ENCODE data around the gene VWA3A. TPM values are rescaled to one million over a fixed set of nuclear protein-coding genes. Genes with fewer than 3 reads are reported as not detected.
A peak's percentile ranks its signal among the peaks of the same experiment; 100 is the strongest.
"Not testable (repeated sequence)": the region's sequence is repeated elsewhere in the genome, so short reads cannot be mapped to it uniquely, and the experiment has no call there.

VWA3A gene
- total and polyA plus RNA-seq, 3 experiments from 2014 or later, result 0.04 to 0.16 TPM; not detected in 1

DNA sequence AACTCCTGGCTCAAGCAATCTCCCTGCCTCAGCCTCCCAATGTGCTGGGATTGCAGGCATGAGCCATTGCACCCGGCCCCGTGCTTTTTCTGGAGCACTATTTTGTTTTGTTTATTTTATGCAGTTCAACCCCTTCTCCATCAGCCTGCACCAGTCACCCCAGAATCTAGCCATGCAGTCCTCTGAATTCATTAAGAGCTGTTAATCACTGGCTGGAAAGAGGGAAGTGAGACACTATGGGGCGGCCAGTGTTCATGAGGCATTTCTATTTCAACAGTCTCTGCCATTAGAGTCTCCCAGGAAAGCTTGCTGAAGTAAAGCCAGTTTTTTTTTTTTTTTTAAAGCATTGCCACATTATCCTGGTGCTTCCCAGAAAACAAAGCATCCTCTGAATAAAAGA, 1.7 kb downstream of the VWA3A start:
- no peak overlapping the region for H3K4me3 Mint-ChIP-seq
- Histone ChIP-seq H3K27me3 (ENCODE audit: insufficient read depth, low read length, poor library complexity, severe bottlenecking) (no peaks in the 10 kb centered on the region), H3K9me3 (ENCODE audit: low read length) (no peaks in the 10 kb centered on the region), H3K27ac (ENCODE audit: low read depth, low read length) (no peak overlapping the region), H3K4me1 (ENCODE audit: insufficient read depth, low read length) (no peaks in the 10 kb centered on the region), H3K36me3 (ENCODE audit: insufficient read depth, low read length) (no peaks in the 10 kb centered on the region), H3K4me3 (ENCODE audit: low read length) (no peak overlapping the region)
- H3K9me3 Mint-ChIP-seq, result no peaks in the 10 kb centered on the region
- no peak overlapping the region for H3K27ac Mint-ChIP-seq
- peaks cover 2% of the 10 kb centered on the region in 3 donors for H3K4me1 Mint-ChIP-seq
- ChIA-PET POLR2A (no interaction called here), CTCF (interaction anchor here (1.7 kb wide), 1 partner anchor 16 kb away, joined by 4 read pairs; no protein-coding TSS in a partner anchor)
- no peak for DNase-seq
- H3K36me3 Mint-ChIP-seq, result no peaks in the 10 kb centered on the region
- H3K27me3 Mint-ChIP-seq, result peaks cover 7 to 27% of the 10 kb centered on the region in 2 donors

DNA sequence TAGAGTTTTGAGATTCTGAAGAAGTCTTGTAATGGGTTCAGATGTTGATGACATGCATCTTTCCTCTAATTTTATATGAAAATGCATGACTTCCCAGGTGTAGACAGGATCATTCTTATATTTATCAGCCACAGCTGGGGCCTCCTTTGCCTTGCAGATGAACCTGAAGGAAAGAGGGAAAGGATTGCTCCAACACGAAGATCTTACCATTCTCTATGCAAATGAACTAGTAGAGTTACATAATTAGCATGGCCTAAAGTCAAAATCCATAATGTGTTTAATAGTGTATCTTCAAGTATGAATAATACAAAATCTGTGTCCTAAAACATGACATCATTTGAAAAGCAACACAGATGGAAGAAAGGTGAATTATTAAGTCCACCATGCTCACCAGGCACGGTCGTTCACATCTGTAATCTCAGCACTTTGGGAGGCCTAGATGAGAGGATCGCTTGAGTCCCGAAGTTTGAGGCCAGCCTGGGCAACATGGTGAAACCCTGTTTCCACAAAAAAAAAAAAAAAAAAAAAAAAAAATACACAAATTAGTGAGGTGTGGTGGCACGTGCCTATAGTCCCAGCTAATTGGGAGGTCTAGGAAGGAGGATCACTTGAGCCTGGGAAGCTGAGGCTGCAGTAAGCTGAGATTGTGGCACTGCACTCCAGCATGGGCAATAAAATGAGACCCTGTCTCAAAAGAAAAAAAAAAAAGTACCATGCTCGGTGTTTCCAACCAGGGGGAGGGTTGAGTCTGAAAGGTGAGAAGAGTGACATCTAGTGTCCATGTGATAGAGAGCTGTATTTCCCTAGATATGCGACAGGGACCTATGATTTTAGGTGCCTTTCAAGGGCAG, 6.3 kb downstream of the VWA3A start:
- no peak overlapping the region for H3K4me3 ChIP-seq (ENCODE audit: low read length)
- H3K4me1 ChIP-seq (ENCODE audit: insufficient read depth, low read length), result no peaks in the 10 kb centered on the region
- no peaks in the 10 kb centered on the region for H3K9me3 Mint-ChIP-seq
- no peak overlapping the region for H3K27ac ChIP-seq (ENCODE audit: low read depth, low read length)
- ChIA-PET CTCF (interaction anchor here (0.7 to 1.7 kb wide), 8 partner anchors 8 to 441 kb away, joined by 3 to 7 read pairs (median 4); no protein-coding TSS in a partner anchor), POLR2A (interaction anchor here (0.6 kb wide), 1 partner anchor 91 kb away, joined by 4 read pairs; the partner anchor contains the start of gene MOSMO)
- no peaks in the 10 kb centered on the region for H3K27me3 ChIP-seq (ENCODE audit: insufficient read depth, low read length, poor library complexity, severe bottlenecking)
- no peaks in the 10 kb centered on the region for H3K9me3 ChIP-seq (ENCODE audit: low read length)
- peak overlapping the region in 1 of 8 donors; percentile 57 for H3K27ac Mint-ChIP-seq
- H3K27me3 Mint-ChIP-seq, result peaks cover 8 to 27% of the 10 kb centered on the region in 2 donors
- peaks cover 2 to 8% (median 6%) of the 10 kb centered on the region in 3 donors for H3K4me1 Mint-ChIP-seq
- no peaks in the 10 kb centered on the region for H3K36me3 ChIP-seq (ENCODE audit: insufficient read depth, low read length)
- DNase-seq, result peak in 2 of 5 donors; percentile 18 to 36
- H3K4me3 Mint-ChIP-seq, result peak overlapping the region in 3 of 7 donors; percentile 22 to 43 (median 36)
- H3K36me3 Mint-ChIP-seq, result no peaks in the 10 kb centered on the region

DNA sequence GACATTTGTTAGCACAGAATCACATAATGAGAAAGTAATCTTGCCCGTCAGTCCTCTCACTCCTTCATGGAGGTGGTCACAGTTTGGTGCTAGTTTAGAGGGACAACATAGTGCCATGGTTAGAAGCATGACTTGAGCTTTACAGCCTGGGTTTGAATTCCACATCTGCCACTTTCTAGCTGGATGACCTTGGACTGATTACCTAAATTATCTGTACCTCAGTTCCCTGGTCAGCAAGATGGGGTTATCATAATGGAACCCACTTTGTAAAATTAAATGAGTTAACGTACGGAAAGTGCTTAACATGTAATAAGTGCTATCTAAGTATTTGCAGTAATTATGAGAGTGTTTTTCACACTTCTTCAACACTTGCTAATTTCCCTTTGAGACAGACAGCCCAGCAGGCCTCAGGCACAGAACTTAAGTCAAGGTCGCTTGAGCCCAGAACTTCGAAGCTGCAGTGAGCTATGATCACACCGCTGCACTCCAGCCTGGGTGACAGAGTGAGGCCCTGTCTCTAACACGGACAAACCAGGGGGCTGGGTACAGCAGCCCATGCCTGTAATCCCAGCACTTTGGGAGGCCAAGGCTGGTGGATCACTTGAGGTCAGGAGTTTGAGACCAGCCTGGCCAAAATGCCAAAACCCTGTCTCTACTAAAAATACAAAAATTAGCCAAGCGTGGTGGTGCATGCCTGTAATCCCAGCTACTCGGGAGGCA, 7.1 kb downstream of the VWA3A start:
- no peak for DNase-seq
- no peaks in the 10 kb centered on the region for H3K36me3 ChIP-seq (ENCODE audit: insufficient read depth, low read length)
- Mint-ChIP-seq H3K27ac (no peak overlapping the region), H3K9me3 (no peaks in the 10 kb centered on the region), H3K4me3 (peak overlapping the region in 1 of 7 donors; percentile 36), H3K27me3 (peaks cover 8 to 27% of the 10 kb centered on the region in 2 donors), H3K4me1 (peaks cover 2 to 8% (median 6%) of the 10 kb centered on the region in 3 donors), H3K36me3 (no peaks in the 10 kb centered on the region)
- CTCF ChIA-PET, result interaction anchor here (0.7 to 1.7 kb wide), 8 partner anchors 8 to 442 kb away, joined by 3 to 7 read pairs (median 4); no protein-coding TSS in a partner anchor
- H3K27ac ChIP-seq (ENCODE audit: low read depth, low read length), result no peak overlapping the region
- no peak overlapping the region for H3K4me3 ChIP-seq (ENCODE audit: low read length)
- no peaks in the 10 kb centered on the region for H3K9me3 ChIP-seq (ENCODE audit: low read length)
- H3K4me1 ChIP-seq (ENCODE audit: insufficient read depth, low read length), result no peaks in the 10 kb centered on the region
- POLR2A ChIA-PET, result no interaction called here
- H3K27me3 ChIP-seq (ENCODE audit: insufficient read depth, low read length, poor library complexity, severe bottlenecking), result no peaks in the 10 kb centered on the region

DNA sequence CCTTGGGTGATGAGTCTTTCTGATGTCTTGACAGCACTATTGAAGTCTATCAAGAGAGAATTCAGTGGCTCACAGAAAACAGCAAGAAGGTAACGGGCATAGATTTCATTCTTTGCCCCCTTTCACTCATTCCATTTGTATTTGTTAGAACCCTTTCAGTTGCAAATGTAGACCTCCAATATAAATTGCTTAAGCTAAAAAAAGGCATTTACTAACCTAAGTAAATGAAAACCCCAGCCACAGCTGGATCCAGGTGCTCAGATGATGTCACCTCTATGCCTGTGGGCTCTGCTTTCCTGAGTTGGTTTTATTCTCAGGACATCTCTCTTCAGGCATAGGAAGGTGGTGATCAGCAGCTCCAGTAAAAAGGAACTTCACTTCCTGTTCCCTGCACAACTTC, 11.1 kb downstream of the VWA3A start:
- Histone ChIP-seq H3K27me3 (ENCODE audit: insufficient read depth, low read length, poor library complexity, severe bottlenecking) (no peaks in the 10 kb centered on the region), H3K27ac (ENCODE audit: low read depth, low read length) (no peak overlapping the region), H3K4me3 (ENCODE audit: low read length) (no peak overlapping the region), H3K9me3 (ENCODE audit: low read length) (no peaks in the 10 kb centered on the region), H3K4me1 (ENCODE audit: insufficient read depth, low read length) (no peaks in the 10 kb centered on the region), H3K36me3 (ENCODE audit: insufficient read depth, low read length) (no peaks in the 10 kb centered on the region)
- Mint-ChIP-seq H3K36me3 (no peaks in the 10 kb centered on the region), H3K27ac (no peak overlapping the region), H3K9me3 (no peaks in the 10 kb centered on the region), H3K4me3 (no peak overlapping the region), H3K27me3 (peaks cover 2 to 3% of the 10 kb centered on the region in 2 donors), H3K4me1 (peaks cover 5 to 11% (median 8%) of the 10 kb centered on the region in 3 donors)
- POLR2A ChIA-PET, result no interaction called here
- DNase-seq, result no peak
- CTCF ChIA-PET, result interaction anchor here (1.1 to 2.9 kb wide), 2 partner anchors 12 to 25 kb away, joined by 3 to 13 read pairs; no protein-coding TSS in a partner anchor

DNA sequence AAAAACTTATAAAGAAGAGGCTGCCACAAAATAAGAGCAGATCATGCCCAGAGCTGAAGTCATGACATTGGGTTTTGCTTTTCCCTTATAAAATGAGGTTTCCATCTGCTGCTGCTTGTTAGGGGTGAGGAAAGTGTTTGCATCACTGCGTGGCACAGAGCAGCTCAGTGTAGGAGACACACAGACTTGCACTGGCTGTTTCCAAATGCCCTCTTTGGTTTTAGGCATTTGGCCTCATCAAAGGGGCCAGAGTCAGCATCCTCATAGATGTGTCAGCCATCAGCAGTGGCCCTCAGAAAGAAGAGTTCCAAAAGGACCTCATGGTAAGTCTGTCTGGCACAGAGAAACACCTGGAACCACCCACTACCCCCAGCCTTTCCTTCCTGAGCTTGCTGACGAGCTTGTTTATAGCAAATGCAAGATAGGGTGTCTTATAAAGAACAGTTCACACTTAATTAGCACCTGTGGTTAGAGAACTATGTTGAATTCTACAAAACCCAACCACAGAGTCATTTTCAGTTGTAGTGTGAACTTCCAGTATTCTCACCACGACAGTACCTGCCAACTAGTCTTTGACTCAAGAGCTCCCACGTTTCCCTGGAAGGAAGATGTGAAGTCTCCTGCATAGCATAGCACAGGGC, 17.0 kb downstream of the VWA3A start:
- no peaks in the 10 kb centered on the region for H3K36me3 ChIP-seq (ENCODE audit: insufficient read depth, low read length)
- DNase-seq, result peak in 1 of 5 donors; percentile 28
- H3K36me3 Mint-ChIP-seq, result no peaks in the 10 kb centered on the region
- H3K27me3 Mint-ChIP-seq, result peaks cover 0 to 4% of the 10 kb centered on the region in 2 donors
- no peaks in the 10 kb centered on the region for H3K9me3 Mint-ChIP-seq
- POLR2A ChIA-PET, result interaction anchor here (0.6 to 0.9 kb wide), 2 partner anchors 79 to 87 kb away, joined by 3 to 5 read pairs; no protein-coding TSS in a partner anchor
- H3K4me1 ChIP-seq (ENCODE audit: insufficient read depth, low read length), result no peaks in the 10 kb centered on the region
- CTCF ChIA-PET, result interaction anchor here (0.7 to 1.3 kb wide), 2 partner anchors 79 to 119 kb away, joined by 3 read pairs; no protein-coding TSS in a partner anchor
- no peak overlapping the region for H3K4me3 Mint-ChIP-seq
- H3K27me3 ChIP-seq (ENCODE audit: insufficient read depth, low read length, poor library complexity, severe bottlenecking), result no peaks in the 10 kb centered on the region
- no peak overlapping the region for H3K4me3 ChIP-seq (ENCODE audit: low read length)
- H3K27ac ChIP-seq (ENCODE audit: low read depth, low read length), result no peak overlapping the region
- H3K4me1 Mint-ChIP-seq, result peaks cover 13 to 18% (median 14%) of the 10 kb centered on the region in 3 donors
- H3K9me3 ChIP-seq (ENCODE audit: low read length), result no peaks in the 10 kb centered on the region
- H3K27ac Mint-ChIP-seq, result peak overlapping the region in 7 of 8 donors; percentile 10 to 84 (median 64)

DNA sequence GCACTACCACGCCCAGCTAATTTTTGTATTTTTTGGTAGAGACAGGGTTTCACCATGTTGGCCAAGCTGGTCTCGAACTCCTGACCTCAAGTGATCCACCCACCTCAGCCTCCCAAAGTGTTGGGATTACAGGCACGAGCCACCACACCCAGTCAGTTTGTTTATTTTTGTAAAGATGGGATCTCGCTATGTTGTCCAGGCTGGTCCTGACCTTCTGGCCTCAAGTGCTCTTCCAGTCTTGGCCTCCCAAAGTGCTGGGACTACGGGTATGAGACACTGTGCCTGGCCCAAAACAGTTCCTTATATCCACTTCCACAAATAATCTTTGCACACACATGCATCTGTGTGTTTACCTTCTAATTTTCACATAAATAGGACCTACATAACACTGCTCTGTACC, 19.3 kb downstream of the VWA3A start:
- H3K9me3 ChIP-seq (ENCODE audit: low read length); H3K27ac Mint-ChIP-seq; H3K27me3 ChIP-seq (ENCODE audit: insufficient read depth, low read length, poor library complexity, severe bottlenecking); H3K36me3 Mint-ChIP-seq; H3K9me3 Mint-ChIP-seq; H3K4me1 ChIP-seq (ENCODE audit: insufficient read depth, low read length); H3K27me3 Mint-ChIP-seq; DNase-seq; H3K4me3 Mint-ChIP-seq; H3K36me3 ChIP-seq (ENCODE audit: insufficient read depth, low read length); POLR2A ChIA-PET; H3K27ac ChIP-seq (ENCODE audit: low read depth, low read length); H3K4me3 ChIP-seq (ENCODE audit: low read length): not testable (repeated sequence)
- peaks cover 13 to 18% (median 14%) of the 10 kb centered on the region in 3 donors for H3K4me1 Mint-ChIP-seq
- CTCF ChIA-PET, result interaction anchor here (1.3 kb wide), 1 partner anchor 12 kb away, joined by 4 read pairs; no protein-coding TSS in a partner anchor

DNA sequence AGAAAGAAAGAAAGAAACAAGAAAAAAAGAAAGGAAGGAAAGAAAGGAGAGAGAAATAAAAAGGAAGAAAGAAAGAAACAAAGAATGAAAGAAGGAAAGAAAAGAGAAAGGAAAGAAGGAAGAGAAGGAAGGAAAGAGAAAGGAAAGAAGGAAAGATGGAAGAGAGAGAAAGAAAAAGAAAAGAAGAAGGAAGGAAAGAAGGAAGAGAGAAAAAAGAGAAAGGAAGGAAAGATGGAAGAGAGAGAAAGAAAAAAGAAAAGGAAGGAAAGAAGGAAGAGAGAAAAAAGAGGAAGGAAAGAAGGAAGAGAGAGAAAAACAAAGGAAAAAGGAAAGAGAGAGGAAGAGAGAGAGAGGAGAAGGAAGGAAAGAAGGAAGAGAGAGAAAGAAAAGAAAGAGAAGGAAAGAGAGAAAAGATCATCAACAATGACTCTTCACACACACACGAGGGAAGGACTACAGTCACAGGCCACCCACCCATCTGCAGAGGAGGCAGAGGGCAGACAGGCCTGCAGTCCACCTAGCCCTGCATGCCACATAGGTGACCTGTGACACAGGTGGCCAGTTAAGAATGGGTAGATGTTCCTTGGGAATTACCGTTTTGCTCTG, 23.9 kb downstream of the VWA3A start:
- peak overlapping the region in 3 of 8 donors; percentile 16 to 52 (median 44) for H3K27ac Mint-ChIP-seq
- no peaks in the 10 kb centered on the region for H3K4me1 ChIP-seq (ENCODE audit: insufficient read depth, low read length)
- H3K27me3 Mint-ChIP-seq, result peaks cover 0 to 5% of the 10 kb centered on the region in 2 donors
- H3K4me3 ChIP-seq (ENCODE audit: low read length), result no peak overlapping the region
- no peaks in the 10 kb centered on the region for H3K27me3 ChIP-seq (ENCODE audit: insufficient read depth, low read length, poor library complexity, severe bottlenecking)
- H3K36me3 ChIP-seq (ENCODE audit: insufficient read depth, low read length), result no peaks in the 10 kb centered on the region
- H3K9me3 Mint-ChIP-seq, result no peaks in the 10 kb centered on the region
- H3K36me3 Mint-ChIP-seq, result no peaks in the 10 kb centered on the region
- CTCF ChIA-PET, result no interaction called here
- no peak for DNase-seq
- H3K4me1 Mint-ChIP-seq, result no peaks in the 10 kb centered on the region
- H3K9me3 ChIP-seq (ENCODE audit: low read length), result no peaks in the 10 kb centered on the region
- H3K27ac ChIP-seq (ENCODE audit: low read depth, low read length), result no peak overlapping the region
- H3K4me3 Mint-ChIP-seq, result no peak overlapping the region
- POLR2A ChIA-PET, result no interaction called here
